SIG-M5 treated with dmso at 0.1 percent for 504 hours (cell line): ENCODE results near the gene MTCL1.

Experiments
- DNase-seq: peaks from one replicate; lab custom pipeline; 2025; ENCODE audit not compliant: unreplicated experiment; lab: John Stamatoyannopoulos, UW

MTCL1 gene

GRCh38 chr18:8856212-8856611 lies 150.9 kb downstream of the MTCL1 start:
- no peak for DNase-seq

GRCh38 chr18:8856769-8857393 lies 151.5 kb downstream of the MTCL1 start:
- DNase-seq, result no peak

GRCh38 chr18:8857806-8858205 lies 152.4 kb downstream of the MTCL1 start:
- DNase-seq, result no peak

GRCh38 chr18:8858888-8859511 lies 153.6 kb downstream of the MTCL1 start:
- peak; percentile 17 for DNase-seq

GRCh38 chr18:8860845-8861642 lies 155.7 kb downstream of the MTCL1 start:
- no peak for DNase-seq

- DNase-seq, result no peak
Observed at GRCh38 chr18:8863427-8863826, 158.1 kb downstream of the MTCL1 start.

GRCh38 chr18:8865934-8866333 lies 160.6 kb downstream of the MTCL1 start:
- no peak for DNase-seq

- no peak for DNase-seq
Observed at GRCh38 chr18:8866679-8867078, 161.3 kb downstream of the MTCL1 start.

GRCh38 chr18:8868276-8868675 lies 162.9 kb downstream of the MTCL1 start:
- DNase-seq, result no peak

GRCh38 chr18:8868779-8869415 lies 163.5 kb downstream of the MTCL1 start:
- DNase-seq, result no peak

GRCh38 chr18:8869696-8870095 lies 164.3 kb downstream of the MTCL1 start:
- no peak for DNase-seq

GRCh38 chr18:8870528-8870927 lies 165.2 kb downstream of the MTCL1 start:
- no peak for DNase-seq

GRCh38 chr18:8871489-8871888 lies 166.1 kb downstream of the MTCL1 start:
- DNase-seq, result no peak

GRCh38 chr18:8874872-8875271 lies 169.5 kb downstream of the MTCL1 start:
- no peak for DNase-seq

GRCh38 chr18:8876887-8877286 lies 171.5 kb downstream of the MTCL1 start:
- no peak for DNase-seq

- DNase-seq, result no peak
Observed at GRCh38 chr18:8881103-8881502, 175.7 kb downstream of the MTCL1 start.
